Adrenal gland (tissue), 12 donors: ENCODE data around the gene TNNI3K. TPM values are rescaled to one million over a fixed set of nuclear protein-coding genes. Genes with fewer than 3 reads are reported as not detected.

ENCODE experiments used
- DNase-seq, 7 donors: peaks; one replicate each; pipeline ENCODE4 v3.0.0-alpha.2; 2019 to 2020
- H3K27ac ChIP-seq, 5 donors: fragments of 200-600 bp; sonication (generic) in 4 of 5; 1 replicate in 3 of 5; 2 replicates in 2 of 5; pipeline versions ENCODE4 v1.5.1 to v1.8.0; 2016 to 2020; ENCODE audit warnings: mild to moderate bottlenecking in 1 of 5
- H3K27me3 ChIP-seq: fragments of 200-600 bp; 2 replicates; pipeline ENCODE4 v1.8.0; 2021
- H3K36me3 ChIP-seq, 2 donors: fragments of 200-600 bp; replicated peaks in 1 of 2; 1 replicate in 1 of 2; 2 replicates in 1 of 2; pipeline versions ENCODE4 v1.5.1 to v1.8.0; 2018 to 2022
- H3K4me1 ChIP-seq, 2 donors: fragments of 200-600 bp; replicated peaks in 1 of 2; 1 replicate in 1 of 2; 2 replicates in 1 of 2; pipeline versions ENCODE4 v1.5.1 to v1.8.0; 2018 to 2021
- H3K4me3 ChIP-seq, 4 donors: fragments of 200-600 bp; sonication (generic) in 3 of 4; one replicate each; pipeline ENCODE4 v1.5.1; 2016 to 2018
- H3K9me3 ChIP-seq, 3 donors: fragments of 200-600 bp; sonication (generic) in 1 of 3; replicated peaks in 1 of 3; 1 replicate in 2 of 3; 2 replicates in 1 of 3; pipeline versions ENCODE4 v1.5.1 to v1.8.0; 2016 to 2021
- POLR2A ChIP-seq, 2 donors: fragments of 450-650 bp; IDR thresholded peaks; one replicate each; pipeline ENCODE4 v1.6.1; 2017; ENCODE audit warnings: antibody characterized with exemption in 2 of 2, mild to moderate bottlenecking in 2 of 2, moderate library complexity in 1 of 2
- whole genome bisulfite sequencing, 4 donors: extraction: QIAGEN DNeasy Blood & Tissue Kit in 2 of 4; methylation state at CpG; one replicate each; pipeline versions ENCODE4 v1.1.5 to v1.1.7; 2013 to 2017; 5-methylcytosine and 5-hydroxymethylcytosine counted together
- intact Hi-C, 2 donors: fragments of 100-400 bp; cut with DNase I; formaldehyde crosslinking; loops; one replicate each; pipeline versions ENCODE4 v1.14.1 to v1.15.0; 2022 to 2023
- polyA plus RNA-seq, 3 donors: library from polyadenylated mRNA; stranded (reverse); fragments of 200-250 nt in 2 of 3; fragments of 350-450 nt in 1 of 3; fragmentation: Illumina TruSeq in 1 of 3; extraction: RNeasy Lipid Tissue Mini Kit (QIAGEN cat#74804) in 1 of 3; gene quantifications; one replicate each; pipeline ENCODE4 v1.2.3, GENCODE V29; 2013 to 2014
- total RNA-seq, 9 donors: library from RNA; depleted of rRNA in 4 of 9; stranded (reverse); fragments of >200 nt in 4 of 9; fragments of 120-200 nt in 1 of 9; fragmentation: NEBNext Ultra II Directional in 1 of 9; extraction: Animal tissue kit (Norgen Biotek cat#: 25700) in 1 of 9; gene quantifications; one replicate each; pipeline versions ENCODE4 v1.1.0 to v1.2.4, GENCODE V29; 2013 to 2023
- TF ChIP-seq, protein P1 (sequence below), 6 experiments: fragments of 450-650 bp in 4 of 6; fragments of 200-600 bp in 2 of 6; sonication (generic) in 1 of 6; IDR thresholded peaks; 1 replicate in 5 of 6; 2 replicates in 1 of 6; pipeline versions ENCODE4 v1.5.1 to v1.8.0; 2016 to 2021; ENCODE audit warnings: antibody characterized with exemption in 6 of 6, mild to moderate bottlenecking in 2 of 6, moderate library complexity in 1 of 6
- donor health status: healthy with polysubstance abuse.
- donor health status: Bipolar disorder and iron deficiency.
- donor health status: DM: yes; HTN: yes; CAD: no.
- donor health status: DM: no; HTN: no; CAD: no.
- donor health status: DM: no; HTN: no; CAD: no.
- donor health status: DM: yes; HTN: yes; CAD: no.

Gene TNNI3K
- total and polyA plus RNA-seq, 12 donors = 0.88 to 7.9 (median 2.1) TPM

GRCh38 chr1:74222701-74223100, 12.5 kb upstream of the TNNI3K start:
- Histone ChIP-seq H3K4me1 (no peaks in the 10 kb centered on the region), H3K4me3 (no peak overlapping the region), H3K36me3 (no peaks in the 10 kb centered on the region), H3K27ac (no peak overlapping the region), H3K9me3 (peaks cover 0 to 6% (median 0%) of the 10 kb centered on the region in 3 donors), H3K27me3 (no peaks in the 10 kb centered on the region)
- 94 to 99% (median 96%) methylated on average over 5 of the region's 5 CpGs for WGBS, 4 donors
- TF ChIP-seq, protein P1, sequence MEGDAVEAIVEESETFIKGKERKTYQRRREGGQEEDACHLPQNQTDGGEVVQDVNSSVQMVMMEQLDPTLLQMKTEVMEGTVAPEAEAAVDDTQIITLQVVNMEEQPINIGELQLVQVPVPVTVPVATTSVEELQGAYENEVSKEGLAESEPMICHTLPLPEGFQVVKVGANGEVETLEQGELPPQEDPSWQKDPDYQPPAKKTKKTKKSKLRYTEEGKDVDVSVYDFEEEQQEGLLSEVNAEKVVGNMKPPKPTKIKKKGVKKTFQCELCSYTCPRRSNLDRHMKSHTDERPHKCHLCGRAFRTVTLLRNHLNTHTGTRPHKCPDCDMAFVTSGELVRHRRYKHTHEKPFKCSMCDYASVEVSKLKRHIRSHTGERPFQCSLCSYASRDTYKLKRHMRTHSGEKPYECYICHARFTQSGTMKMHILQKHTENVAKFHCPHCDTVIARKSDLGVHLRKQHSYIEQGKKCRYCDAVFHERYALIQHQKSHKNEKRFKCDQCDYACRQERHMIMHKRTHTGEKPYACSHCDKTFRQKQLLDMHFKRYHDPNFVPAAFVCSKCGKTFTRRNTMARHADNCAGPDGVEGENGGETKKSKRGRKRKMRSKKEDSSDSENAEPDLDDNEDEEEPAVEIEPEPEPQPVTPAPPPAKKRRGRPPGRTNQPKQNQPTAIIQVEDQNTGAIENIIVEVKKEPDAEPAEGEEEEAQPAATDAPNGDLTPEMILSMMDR (IDR thresholded peaks at IDR 0.05) = no peak
- no peak for TF ChIP-seq POLR2A (IDR thresholded peaks at IDR 0.05)
- no peak for DNase-seq
- intact Hi-C loops = no loop called here

GRCh38 chr1:74223453-74223852, 11.7 kb upstream of the TNNI3K start:
- Histone ChIP-seq H3K27me3 (no peaks in the 10 kb centered on the region), H3K4me3 (no peak overlapping the region), H3K27ac (no peak overlapping the region), H3K4me1 (no peaks in the 10 kb centered on the region), H3K9me3 (peaks cover 0 to 9% (median 0%) of the 10 kb centered on the region in 3 donors), H3K36me3 (no peaks in the 10 kb centered on the region)
- no peak for TF ChIP-seq POLR2A (IDR thresholded peaks at IDR 0.05)
- TF ChIP-seq, protein P1 (IDR thresholded peaks at IDR 0.05) = no peak
- 75 to 80% (median 75%) methylated on average over 2 to 3 of the region's 3 CpGs; no CpG with 5 or more reads in 1 of the 4 donors for WGBS, 4 donors
- intact Hi-C loops = no loop called here
- DNase-seq = no peak

- WGBS, 4 donors = 89 to 100% (median 95%) methylated on average over 3 of the region's 3 CpGs
- intact Hi-C loops = no loop called here
- H3K4me3 ChIP-seq = no peak overlapping the region
Measured at GRCh38 chr1:74236440-74236839, 1.3 kb downstream of the TNNI3K start.

DNA sequence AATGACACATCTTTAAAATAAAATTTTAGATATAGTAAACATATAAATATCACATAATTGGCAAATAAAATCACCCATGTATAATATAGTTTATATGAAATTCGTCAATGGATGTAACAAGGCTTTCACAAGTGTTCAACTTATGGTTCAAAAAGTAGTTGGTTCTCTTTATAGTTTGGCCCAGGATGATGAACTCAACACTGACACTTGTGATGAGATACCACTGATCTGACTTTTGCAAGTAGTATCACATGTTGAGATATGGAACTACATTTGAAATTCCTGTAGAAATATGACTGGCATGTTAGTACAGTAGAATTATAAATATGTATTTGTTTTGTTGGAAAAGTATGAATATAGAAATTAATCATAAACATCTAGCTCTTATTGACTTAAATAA, 1.8 kb downstream of the TNNI3K start:
- TF ChIP-seq, protein P1 (IDR thresholded peaks at IDR 0.05) = no peak
- TF ChIP-seq POLR2A (IDR thresholded peaks at IDR 0.05) = no peak
- Histone ChIP-seq H3K4me1 (no peaks in the 10 kb centered on the region), H3K4me3 (no peak overlapping the region), H3K27ac (no peak overlapping the region), H3K36me3 (no peaks in the 10 kb centered on the region), H3K9me3 (no peaks in the 10 kb centered on the region), H3K27me3 (no peaks in the 10 kb centered on the region)
- intact Hi-C loops = no loop called here
- 73 to 81% (median 75%) methylated on average over 1 of the region's 1 CpG for WGBS, 4 donors
- DNase-seq = no peak

More at GRCh38 chr1:74236440-74236839, 1.3 kb downstream of the TNNI3K start:
- TF ChIP-seq, protein P1 (IDR thresholded peaks at IDR 0.05) = no peak
- TF ChIP-seq POLR2A (IDR thresholded peaks at IDR 0.05) = no peak
- no peak overlapping the region for H3K27ac ChIP-seq
- no peaks in the 10 kb centered on the region for H3K9me3 ChIP-seq
- H3K4me1 ChIP-seq = no peaks in the 10 kb centered on the region
- H3K27me3 ChIP-seq = no peaks in the 10 kb centered on the region
- no peak for DNase-seq
- H3K36me3 ChIP-seq = no peaks in the 10 kb centered on the region
